Esophagus muscularis mucosa (tissue), 4 donors: ENCODE results near the gene TMEM150A. TPM values are rescaled to one million over a fixed set of nuclear protein-coding genes. Genes with fewer than 3 reads are reported as not detected.

Source experiments
- DNase-seq: peaks from one replicate; pipeline ENCODE4 v3.0.0-alpha.2; 2017; ENCODE audit errors: extremely low spot score
- H3K27ac ChIP-seq, 4 donors: fragments of 200-600 bp; sonication (generic); replicated peaks in 1 of 4; 1 replicate in 3 of 4; 2 replicates in 1 of 4; pipeline ENCODE4 v1.5.1; 2016 to 2019; ENCODE audit warnings: mild to moderate bottlenecking in 1 of 4
- H3K27me3 ChIP-seq, 4 donors: fragments of 200-600 bp; sonication (generic); one replicate each; pipeline versions ENCODE4 v1.5.1 to v1.6.0; 2016 to 2019
- H3K36me3 ChIP-seq, 4 donors: fragments of 200-600 bp; sonication (generic); one replicate each; pipeline ENCODE4 v1.5.1; 2016 to 2019
- H3K4me1 ChIP-seq, 4 donors: fragments of 200-600 bp; sonication (generic); one replicate each; pipeline ENCODE4 v1.5.1; 2016 to 2019
- H3K4me3 ChIP-seq, 4 donors: fragments of 200-600 bp; sonication (generic); 1 replicate in 2 of 4; 2 replicates in 2 of 4; pipeline ENCODE4 v1.5.1; 2016 to 2019; ENCODE audit warnings: mild to moderate bottlenecking in 4 of 4, moderate library complexity in 1 of 4
- H3K9me3 ChIP-seq, 4 donors: fragments of 200-600 bp; sonication (generic); 1 replicate in 3 of 4; 2 replicates in 1 of 4; pipeline ENCODE4 v1.5.1; 2016 to 2019
- EP300 ChIP-seq: sonication (generic); formaldehyde crosslinking; IDR thresholded peaks from one replicate; pipeline ENCODE4 v1.6.1; 2017; ENCODE audit warnings: antibody characterized with exemption
- POLR2A ChIP-seq: fragments of 450-650 bp; IDR thresholded peaks from one replicate; pipeline ENCODE4 v1.6.1; 2017; ENCODE audit warnings: antibody characterized with exemption, moderate library complexity, mild to moderate bottlenecking, low read depth
- POLR2AphosphoS5 ChIP-seq, 2 donors: sonication (generic); formaldehyde crosslinking; IDR thresholded peaks; one replicate each; pipeline ENCODE4 v1.6.1; 2017; ENCODE audit warnings: antibody characterized with exemption in 2 of 2
- WGBS: methylation state at CpG from one replicate; pipeline ENCODE4 v1.1.5; 2018; 5-methylcytosine and 5-hydroxymethylcytosine counted together
- intact Hi-C: fragments of 100-400 bp; cut with DNase I; formaldehyde crosslinking; loops from one replicate; pipeline ENCODE4 v1.15.1; 2023
- small RNA-seq, 3 donors: library from RNA; depleted of rRNA; stranded (forward); fragments of <200 nt; gene quantifications; one replicate each; pipeline ENCODE3, GENCODE V24; 2016
- total RNA-seq, 4 donors: library from RNA; depleted of rRNA; stranded (reverse); fragments of >200 nt; gene quantifications; one replicate each; pipeline versions ENCODE4 v1.1.0 to v1.2.1, GENCODE V29; 2016
- TF ChIP-seq, protein P1 (sequence below), 3 experiments: fragments of 200-600 bp in 2 of 3; fragments of 450-650 bp in 1 of 3; sonication (generic) in 2 of 3; IDR thresholded peaks; one replicate each; pipeline ENCODE4 v1.5.1; 2017 to 2019; ENCODE audit warnings: antibody characterized with exemption in 3 of 3, mild to moderate bottlenecking in 2 of 3, moderate library complexity in 1 of 3

The TMEM150A gene
- total RNA-seq, 4 donors from 2014 or later, result 22.9 to 36.7 (median 27.5) TPM

DNA sequence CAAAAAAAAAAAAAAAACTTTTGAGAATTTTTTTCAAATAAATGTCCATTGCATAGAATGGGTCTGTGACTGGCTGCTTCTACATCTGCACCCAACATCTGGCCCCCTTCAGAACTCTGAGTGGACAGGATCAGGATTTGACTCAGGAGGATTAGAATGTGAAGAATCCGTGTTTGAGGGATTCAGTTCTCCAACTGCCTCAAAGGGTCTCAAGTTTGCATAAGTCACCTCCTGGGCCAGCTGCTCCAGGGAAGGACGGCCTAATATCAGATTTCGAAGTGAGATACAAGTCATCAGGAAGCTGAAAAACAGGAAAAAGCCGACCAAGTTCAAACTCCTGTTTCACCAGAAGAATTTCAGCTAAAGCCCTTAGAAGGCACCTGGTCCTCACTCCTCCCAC lies 52.7 kb downstream of the TMEM150A start:
- WGBS, result 51% methylated on average over 4 of the region's 4 CpGs
- no peak for DNase-seq
- H3K4me1 ChIP-seq, result peaks cover 0 to 13% (median 6%) of the 10 kb centered on the region in 4 donors
- intact Hi-C loops, result loop anchor here (5.0 kb wide), 1 partner anchor 42 kb away; no protein-coding TSS in a partner anchor
- H3K27me3 ChIP-seq, result no peaks in the 10 kb centered on the region
- H3K9me3 ChIP-seq, result no peaks in the 10 kb centered on the region
- H3K27ac ChIP-seq, result peak overlapping the region in 3 of 4 donors; percentile 9 to 24 (median 13)
- H3K36me3 ChIP-seq, result peaks cover 46 to 90% (median 70%) of the 10 kb centered on the region in 4 donors
- TF ChIP-seq POLR2AphosphoS5 (IDR thresholded peaks at IDR 0.05) (no peak), POLR2A (no peak), EP300 (no peak)
- TF ChIP-seq, protein P1, sequence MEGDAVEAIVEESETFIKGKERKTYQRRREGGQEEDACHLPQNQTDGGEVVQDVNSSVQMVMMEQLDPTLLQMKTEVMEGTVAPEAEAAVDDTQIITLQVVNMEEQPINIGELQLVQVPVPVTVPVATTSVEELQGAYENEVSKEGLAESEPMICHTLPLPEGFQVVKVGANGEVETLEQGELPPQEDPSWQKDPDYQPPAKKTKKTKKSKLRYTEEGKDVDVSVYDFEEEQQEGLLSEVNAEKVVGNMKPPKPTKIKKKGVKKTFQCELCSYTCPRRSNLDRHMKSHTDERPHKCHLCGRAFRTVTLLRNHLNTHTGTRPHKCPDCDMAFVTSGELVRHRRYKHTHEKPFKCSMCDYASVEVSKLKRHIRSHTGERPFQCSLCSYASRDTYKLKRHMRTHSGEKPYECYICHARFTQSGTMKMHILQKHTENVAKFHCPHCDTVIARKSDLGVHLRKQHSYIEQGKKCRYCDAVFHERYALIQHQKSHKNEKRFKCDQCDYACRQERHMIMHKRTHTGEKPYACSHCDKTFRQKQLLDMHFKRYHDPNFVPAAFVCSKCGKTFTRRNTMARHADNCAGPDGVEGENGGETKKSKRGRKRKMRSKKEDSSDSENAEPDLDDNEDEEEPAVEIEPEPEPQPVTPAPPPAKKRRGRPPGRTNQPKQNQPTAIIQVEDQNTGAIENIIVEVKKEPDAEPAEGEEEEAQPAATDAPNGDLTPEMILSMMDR (IDR thresholded peaks at IDR 0.05), result no peak
- H3K4me3 ChIP-seq, result no peak overlapping the region

DNA sequence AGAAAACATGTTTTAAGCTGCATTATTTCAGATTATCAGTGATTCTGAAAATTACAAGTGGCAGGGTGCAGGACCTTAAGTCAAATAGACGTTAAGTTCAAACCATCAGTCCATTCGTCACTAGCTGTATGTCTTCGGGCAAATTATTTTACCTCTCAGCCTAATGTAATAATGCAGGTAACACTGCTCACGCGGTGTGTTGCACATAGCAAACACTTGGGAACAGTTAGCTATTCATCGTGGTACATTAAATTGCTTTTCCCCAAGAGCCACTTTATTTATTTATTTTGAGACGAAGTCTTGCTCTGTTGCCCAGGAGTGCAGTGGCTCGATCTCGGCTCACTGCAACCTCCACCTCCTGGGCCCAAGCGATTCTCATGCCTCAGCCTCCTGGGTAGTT lies 53.4 kb downstream of the TMEM150A start:
- Histone ChIP-seq H3K27ac (peak overlapping the region in 1 of 4 donors; percentile 1), H3K9me3 (no peaks in the 10 kb centered on the region), H3K27me3 (no peaks in the 10 kb centered on the region), H3K36me3 (peaks cover 46 to 90% (median 70%) of the 10 kb centered on the region in 4 donors), H3K4me3 (no peak overlapping the region), H3K4me1 (peaks cover 6 to 21% (median 14%) of the 10 kb centered on the region in 4 donors)
- intact Hi-C loops, result loop anchor here (5.0 kb wide), 1 partner anchor 43 kb away; no protein-coding TSS in a partner anchor
- no peak for DNase-seq
- WGBS, result 90% methylated on average over 10 of the region's 10 CpGs
- TF ChIP-seq POLR2A, result no peak
- TF ChIP-seq POLR2AphosphoS5 (IDR thresholded peaks at IDR 0.05), result no peak
- TF ChIP-seq, protein P1 (IDR thresholded peaks at IDR 0.05), result no peak
- no peak for TF ChIP-seq EP300

DNA sequence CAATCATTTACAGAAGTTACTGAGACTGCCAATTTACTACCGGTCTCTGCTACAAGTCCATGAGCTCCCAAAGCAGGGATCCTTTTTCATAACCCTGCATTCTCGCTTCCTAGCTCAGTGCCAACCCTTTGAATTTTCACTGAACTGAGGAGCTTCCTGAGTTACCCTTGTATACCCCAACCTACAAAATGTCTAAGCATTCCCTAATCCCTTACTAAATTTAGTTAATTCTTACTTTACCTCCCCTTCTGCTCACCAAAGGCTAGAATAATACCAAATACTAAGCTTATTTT lies 53.9 kb downstream of the TMEM150A start:
- WGBS, result 53% methylated on average over 2 of the region's 2 CpGs
- Histone ChIP-seq H3K27me3 (no peaks in the 10 kb centered on the region), H3K9me3 (no peaks in the 10 kb centered on the region), H3K4me1 (peaks cover 8 to 26% (median 18%) of the 10 kb centered on the region in 4 donors), H3K27ac (peak overlapping the region in 1 of 4 donors; percentile 45), H3K36me3 (peaks cover 49 to 90% (median 69%) of the 10 kb centered on the region in 4 donors), H3K4me3 (no peak overlapping the region)
- intact Hi-C loops, result loop anchor here (5.0 kb wide), 1 partner anchor 44 kb away; no protein-coding TSS in a partner anchor
- no peak for DNase-seq
- TF ChIP-seq POLR2A (no peak), POLR2AphosphoS5 (IDR thresholded peaks at IDR 0.05) (no peak), EP300 (no peak)
- TF ChIP-seq, protein P1 (IDR thresholded peaks at IDR 0.05), result no peak

Small RNA genes within 50 kb of the gene (small RNA-seq; reads per million reads assigned to genes)
- 0 reads per million in 3 donors for gene RN7SL126P

Other genes starting within 250 kb of the TMEM150A start
- 10 to 100 TPM; 34.3 to 63.7 (median 45.7) TPM for gene RETSAT, start 248.2 kb downstream of the TMEM150A start, total RNA-seq
- 10 to 100 TPM; 17.4 to 21.5 (median 18.3) TPM for gene ELMOD3, start 247.9 kb downstream of the TMEM150A start, total RNA-seq
- 10 to 100 TPM; 22.8 to 73.6 (median 30.8) TPM for gene CAPG, start 192.3 kb downstream of the TMEM150A start, total RNA-seq
- not detected for gene SH2D6, start 184.0 kb downstream of the TMEM150A start, total RNA-seq
- gene MAT2A, start 63.5 kb downstream of the TMEM150A start, total RNA-seq, result 100 to 1,000 TPM in 2 of 4 donors, 10 to 100 TPM in 2; 76.3 to 262 (median 102) TPM
- 10 to 100 TPM; 15.0 to 25.3 (median 19.5) TPM for gene GGCX, start 41.2 kb downstream of the TMEM150A start, total RNA-seq
- 10 to 100 TPM in 2 of 4 donors, 1 to 10 TPM in 2; 4.8 to 15.6 (median 8.3) TPM for gene VAMP8, start 25.1 kb downstream of the TMEM150A start, total RNA-seq
- 10 to 100 TPM; 35.6 to 50.7 (median 42.0) TPM for gene VAMP5, start 18.3 kb downstream of the TMEM150A start, total RNA-seq
- 100 to 1,000 TPM; 133 to 142 (median 138) TPM for gene RNF181, start 7.0 kb downstream of the TMEM150A start, total RNA-seq
- 10 to 100 TPM in 3 of 4 donors, 1 to 10 TPM in 1; 9.1 to 25.7 (median 16.7) TPM for gene C2orf68, start 9.4 kb upstream of the TMEM150A start, total RNA-seq
- 10 to 100 TPM; 50.2 to 62.7 (median 60.6) TPM for gene USP39, start 13.5 kb upstream of the TMEM150A start, total RNA-seq
- 100 to 1,000 TPM in 1 of 4 donors, 10 to 100 TPM in 2, not detected in 1; 25.3 to 119 (median 26.6) TPM for gene SFTPB, start 65.5 kb upstream of the TMEM150A start, total RNA-seq
- gene GNLY, start 91.7 kb upstream of the TMEM150A start, total RNA-seq, result 1 to 10 TPM in 3 of 4 donors, under 1 TPM in 1; 0.84 to 3.5 (median 2.0) TPM
- gene ATOH8, start 151.3 kb upstream of the TMEM150A start, total RNA-seq, result 100 to 1,000 TPM in 1 of 4 donors, 10 to 100 TPM in 3; 41.1 to 124 (median 62.5) TPM